NCI-H748 (cell line): ENCODE results near the gene TMC7.

Source experiments
- DNase-seq: peaks from one replicate; lab custom pipeline; 2025; ENCODE audit not compliant: unreplicated experiment; lab: John Stamatoyannopoulos, UW

The TMC7 gene

GRCh38 chr16:19112099-19112407 is 128.3 kb downstream of the TMC7 start:
- DNase-seq = no peak
